HG02852 (cell line): ENCODE measurements around the gene CRHR2.

Experiments
- ATAC-seq: cut with Tn5 transposase; IDR thresholded peaks from one replicate; pipeline ENCODE4 v1.9.1; 2021; ENCODE audit warnings: mild to moderate bottlenecking, moderate library complexity; ENCODE audit not compliant: unreplicated experiment

CRHR2 gene

DNA sequence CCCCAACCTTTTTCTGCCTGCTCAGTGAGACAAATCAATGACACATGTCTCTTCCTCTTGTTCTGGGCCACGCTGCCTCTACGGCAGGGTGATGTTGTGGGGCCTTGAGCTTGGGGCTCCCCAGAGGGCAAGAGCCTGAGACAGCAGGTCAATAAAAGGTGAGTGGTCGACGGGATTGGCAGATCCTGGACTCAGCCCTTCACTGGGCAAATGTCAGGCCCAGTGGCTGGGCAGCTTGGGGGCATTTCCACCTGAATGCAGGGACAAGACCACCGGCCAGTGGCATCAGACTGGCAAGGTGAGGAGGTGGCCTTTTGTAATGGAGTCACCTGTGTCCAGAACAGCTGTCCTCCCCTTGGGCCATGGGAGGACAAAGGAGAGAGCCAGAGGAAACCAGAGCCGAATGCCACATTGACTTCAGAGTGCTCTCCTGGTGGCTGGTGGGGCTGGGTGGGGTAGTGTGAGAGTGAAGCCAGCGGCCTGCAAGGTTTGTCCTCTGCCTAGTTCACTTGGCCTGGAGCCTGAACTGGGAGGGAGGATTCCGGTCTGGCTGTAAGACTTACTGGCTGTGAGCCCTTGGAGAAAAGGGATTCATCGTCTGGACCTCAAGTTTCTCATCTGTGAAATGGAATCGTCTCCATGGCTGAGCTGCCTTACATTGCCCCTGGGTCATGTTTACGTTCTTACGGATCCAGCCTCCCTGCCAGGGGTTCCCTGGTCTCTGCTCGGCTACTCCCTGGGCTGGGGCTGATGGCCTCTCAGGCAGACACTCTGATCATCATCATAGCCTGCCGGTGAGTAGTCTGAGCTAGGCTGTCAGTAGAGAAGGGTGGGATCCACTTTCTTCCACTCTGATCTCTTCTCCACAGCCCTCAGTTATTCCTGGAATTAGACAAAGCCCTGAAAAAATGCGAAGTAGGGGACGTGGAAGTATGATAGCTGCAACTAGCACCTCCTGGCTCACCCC lies 25.4 kb upstream of the CRHR2 start:
- ATAC-seq, result no peak

DNA sequence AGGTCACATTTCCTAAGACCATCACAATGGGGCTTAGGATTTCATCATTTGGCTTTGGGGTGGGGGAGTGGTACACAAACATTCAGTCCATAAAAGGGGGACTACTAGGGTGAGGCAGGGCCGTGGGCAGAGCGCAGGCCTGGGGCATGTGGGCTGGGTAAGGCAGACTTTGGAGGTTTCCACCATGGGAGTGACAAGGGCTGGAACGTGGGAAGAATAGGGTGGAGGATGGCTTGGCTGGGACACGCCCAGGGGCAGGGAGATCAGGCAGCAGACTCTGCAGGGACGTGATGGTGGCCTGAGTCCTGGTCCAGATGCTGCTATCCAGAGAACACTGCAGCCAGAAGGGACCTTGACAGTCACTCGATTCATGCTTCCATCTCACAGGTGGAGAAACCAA lies 24.7 kb upstream of the CRHR2 start:
- no peak for ATAC-seq

DNA sequence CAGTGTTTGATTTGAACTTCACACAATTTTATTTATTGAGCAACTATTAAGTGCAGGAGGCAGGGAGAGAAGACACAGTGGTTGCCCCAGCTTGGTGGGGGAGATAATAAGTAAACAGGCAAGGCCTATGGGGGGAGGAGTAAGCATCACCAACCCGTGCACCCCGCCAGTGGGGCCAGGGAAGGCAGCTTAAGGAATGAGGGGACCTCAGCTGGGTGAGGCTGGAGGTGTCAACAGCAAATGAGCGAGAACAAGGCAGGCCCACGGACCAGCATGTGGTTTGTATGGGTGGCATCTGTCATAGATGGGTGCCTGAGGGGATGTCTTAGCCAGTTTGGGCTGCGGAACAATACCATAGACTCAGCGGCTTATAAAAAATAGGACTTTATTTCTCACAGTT lies 24.1 kb upstream of the CRHR2 start:
- no peak for ATAC-seq

DNA sequence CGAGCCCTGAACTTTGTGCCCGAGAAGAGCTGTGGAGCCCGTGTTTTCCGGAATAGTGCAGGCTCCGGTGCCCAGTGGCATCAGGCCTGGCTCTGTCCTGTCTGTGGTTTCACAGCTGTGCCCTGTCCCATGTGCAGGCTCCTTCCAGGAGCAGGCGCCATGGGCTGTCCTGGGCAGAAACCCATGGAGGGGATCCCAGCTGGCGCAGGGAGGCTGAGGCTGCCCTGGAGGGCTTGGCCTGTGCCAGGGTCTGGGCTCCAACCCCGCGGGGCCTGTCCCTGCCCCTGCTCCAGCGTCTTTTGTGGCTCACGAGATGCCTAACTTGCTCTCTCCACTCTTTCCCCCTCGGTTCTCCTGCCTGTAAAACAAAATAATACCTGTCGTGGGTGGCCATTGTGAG lies 23.3 kb upstream of the CRHR2 start:
- no peak for ATAC-seq

DNA sequence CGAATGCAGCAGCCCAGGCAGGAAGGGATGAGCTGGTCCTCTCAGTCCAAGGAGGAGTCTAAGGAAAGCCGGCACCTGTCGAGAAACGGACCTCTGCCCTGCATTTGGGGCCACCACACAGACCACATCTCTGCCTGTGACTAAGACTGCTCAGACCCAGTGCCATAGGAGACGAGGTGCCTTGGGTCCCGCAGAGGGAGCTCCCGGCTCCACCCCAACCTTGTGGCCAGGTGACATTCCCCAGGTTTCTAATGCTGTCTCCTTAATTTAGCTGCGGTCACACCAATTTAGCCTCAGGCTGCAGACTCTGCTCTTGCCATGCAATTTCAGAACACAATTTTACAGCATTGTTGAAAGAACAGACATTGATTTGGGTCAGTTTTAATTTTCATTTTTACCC lies 22.8 kb upstream of the CRHR2 start:
- no peak for ATAC-seq

DNA sequence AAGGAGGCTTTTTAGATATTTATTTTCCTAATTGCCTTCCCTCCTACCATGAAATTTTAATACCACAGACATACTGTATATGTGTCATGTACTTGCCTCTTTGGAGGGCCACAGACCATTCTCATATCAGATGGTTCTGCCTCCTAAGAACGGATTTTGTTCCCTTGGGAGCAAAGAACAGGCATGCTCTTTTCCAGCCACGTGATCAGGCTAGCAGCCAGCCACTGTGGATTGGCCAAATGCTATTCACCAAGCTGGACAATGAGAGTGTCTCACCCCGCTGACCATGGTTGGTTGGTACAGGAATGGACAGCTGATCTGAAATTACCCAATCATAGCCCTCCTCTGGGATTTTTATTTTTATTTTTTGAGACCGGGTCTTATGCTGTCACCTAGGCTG lies 21.5 kb upstream of the CRHR2 start:
- no peak for ATAC-seq

DNA sequence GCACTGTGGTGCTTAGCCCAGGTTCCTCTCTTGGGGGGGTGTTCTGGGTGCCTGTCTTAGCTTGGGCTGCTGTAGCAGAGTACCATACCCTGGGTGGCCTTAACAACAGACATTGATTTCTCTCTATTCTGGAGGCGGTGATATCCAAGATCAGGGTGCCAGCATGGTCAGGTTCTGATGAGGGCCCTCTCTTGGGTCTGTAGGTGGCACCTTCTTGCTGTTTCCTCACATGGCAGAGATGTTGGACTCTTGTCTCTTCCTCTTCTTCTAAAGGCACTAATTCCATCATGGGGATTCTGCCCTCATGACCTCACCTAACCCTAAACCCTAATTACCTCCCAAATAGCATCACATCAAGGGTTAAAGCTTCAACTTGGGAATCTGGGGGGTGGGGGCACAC lies 19.9 kb upstream of the CRHR2 start:
- no peak for ATAC-seq

DNA sequence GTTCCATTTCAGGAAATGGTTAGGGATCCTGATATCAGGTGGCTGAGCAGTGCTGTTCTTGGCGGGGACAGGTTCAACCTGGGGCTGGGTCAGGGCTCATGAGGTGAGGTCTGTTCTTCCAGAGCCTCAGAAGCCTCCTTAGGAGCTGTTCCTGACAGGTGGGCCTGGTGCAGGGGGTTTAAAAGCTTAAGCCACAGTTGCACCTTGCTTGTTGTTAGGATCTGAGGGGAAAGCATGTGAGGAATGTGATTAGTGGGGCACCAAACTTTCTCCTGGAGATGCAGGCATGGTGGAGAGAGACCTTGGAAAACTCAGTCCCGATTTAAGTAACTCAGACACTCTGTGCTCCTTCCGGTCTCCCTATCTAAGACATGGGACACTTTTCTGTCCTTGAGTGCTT lies 18.7 kb upstream of the CRHR2 start:
- ATAC-seq, result no peak

DNA sequence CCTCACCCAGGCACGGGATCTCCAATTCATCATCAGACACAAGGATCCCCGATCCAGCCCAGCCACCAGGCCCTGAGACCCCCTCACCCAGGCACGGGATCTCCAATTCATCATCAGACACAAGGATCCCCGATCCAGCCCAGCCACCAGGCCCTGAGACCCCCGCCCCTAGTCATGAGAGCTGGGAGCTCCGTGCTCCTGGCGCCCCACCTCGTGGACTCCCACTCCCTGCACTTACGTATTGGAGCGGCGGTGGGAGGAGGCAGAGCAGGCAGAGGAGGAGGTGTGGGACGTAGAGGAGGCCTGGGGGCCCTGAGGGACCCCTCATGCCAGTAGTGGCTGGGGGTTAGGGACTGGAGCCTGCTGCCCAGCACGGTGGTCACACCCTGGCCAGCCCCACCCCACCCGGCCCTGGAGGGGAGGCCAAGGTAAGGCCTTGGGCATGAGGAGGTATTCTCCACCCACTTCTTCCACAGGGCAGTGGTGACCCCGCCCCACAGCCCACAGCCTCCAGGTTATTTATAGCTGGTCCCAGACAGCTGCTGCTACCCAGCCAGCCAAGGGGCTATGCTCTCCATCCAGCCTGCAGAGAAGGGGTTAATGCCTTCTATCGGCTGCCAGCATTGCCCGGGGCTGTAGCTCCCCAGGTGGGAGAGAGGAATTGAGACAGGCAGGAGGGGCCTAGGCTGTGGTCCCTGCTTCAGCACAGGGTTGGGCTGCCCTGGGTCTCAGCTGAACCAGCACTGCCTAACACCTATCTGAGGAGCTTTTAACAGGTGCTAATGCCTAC lies 17.6 kb upstream of the CRHR2 start:
- ATAC-seq, result no peak

DNA sequence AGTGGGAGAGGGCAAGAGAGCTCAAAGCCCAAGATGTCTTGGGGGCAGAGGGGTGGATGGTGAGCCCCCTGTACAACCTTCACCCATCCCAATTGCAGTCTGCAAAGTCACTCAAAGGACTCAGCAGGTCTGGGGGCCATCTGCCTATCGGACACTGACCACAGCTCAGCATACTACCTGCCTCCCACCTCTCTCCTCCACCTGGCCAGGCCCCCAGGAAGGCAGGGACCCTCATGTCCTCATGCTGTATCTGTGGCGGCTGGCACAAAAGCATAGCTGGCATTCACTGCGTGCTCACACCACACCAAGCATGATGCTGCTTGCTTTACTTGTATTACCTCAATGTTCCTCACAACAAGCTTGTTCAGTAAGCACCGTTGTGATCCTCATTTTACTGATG lies 16.2 kb upstream of the CRHR2 start:
- ATAC-seq, result no peak

DNA sequence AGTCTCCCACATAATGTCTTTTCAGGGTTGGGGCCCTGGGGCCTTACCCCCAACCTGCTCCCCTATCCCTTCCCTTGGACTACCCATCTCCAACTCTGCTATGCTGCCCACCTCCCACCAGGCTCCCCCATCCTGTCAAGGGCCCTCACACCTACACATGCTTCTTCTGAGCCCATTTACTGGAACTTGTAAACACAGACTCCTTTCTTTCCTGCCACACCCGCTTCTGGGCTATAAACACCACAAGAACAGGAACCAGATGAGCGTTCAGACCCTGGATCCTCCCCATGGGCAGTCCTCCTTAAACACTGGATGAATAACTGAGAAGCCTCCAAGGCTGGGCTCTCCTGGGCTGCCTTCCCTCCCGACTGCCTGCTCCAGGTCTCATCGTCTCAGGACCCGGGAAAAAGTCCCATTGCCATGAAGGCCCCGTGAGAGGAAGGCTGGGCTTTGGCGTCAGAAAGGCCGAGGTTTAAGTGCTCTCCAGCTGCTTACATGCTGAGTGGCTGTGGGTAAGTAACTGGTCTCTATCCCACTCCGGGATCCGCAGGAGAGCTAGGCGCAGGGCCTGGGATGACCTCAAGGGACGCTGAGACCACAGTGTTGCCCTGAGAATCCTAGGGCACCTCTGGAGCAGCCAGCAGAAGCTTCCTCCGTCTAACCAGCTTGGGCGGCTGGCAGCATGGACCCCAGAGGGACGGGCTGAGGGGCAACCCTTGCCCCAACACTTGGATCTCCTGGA lies 15.6 kb upstream of the CRHR2 start:
- no peak for ATAC-seq

DNA sequence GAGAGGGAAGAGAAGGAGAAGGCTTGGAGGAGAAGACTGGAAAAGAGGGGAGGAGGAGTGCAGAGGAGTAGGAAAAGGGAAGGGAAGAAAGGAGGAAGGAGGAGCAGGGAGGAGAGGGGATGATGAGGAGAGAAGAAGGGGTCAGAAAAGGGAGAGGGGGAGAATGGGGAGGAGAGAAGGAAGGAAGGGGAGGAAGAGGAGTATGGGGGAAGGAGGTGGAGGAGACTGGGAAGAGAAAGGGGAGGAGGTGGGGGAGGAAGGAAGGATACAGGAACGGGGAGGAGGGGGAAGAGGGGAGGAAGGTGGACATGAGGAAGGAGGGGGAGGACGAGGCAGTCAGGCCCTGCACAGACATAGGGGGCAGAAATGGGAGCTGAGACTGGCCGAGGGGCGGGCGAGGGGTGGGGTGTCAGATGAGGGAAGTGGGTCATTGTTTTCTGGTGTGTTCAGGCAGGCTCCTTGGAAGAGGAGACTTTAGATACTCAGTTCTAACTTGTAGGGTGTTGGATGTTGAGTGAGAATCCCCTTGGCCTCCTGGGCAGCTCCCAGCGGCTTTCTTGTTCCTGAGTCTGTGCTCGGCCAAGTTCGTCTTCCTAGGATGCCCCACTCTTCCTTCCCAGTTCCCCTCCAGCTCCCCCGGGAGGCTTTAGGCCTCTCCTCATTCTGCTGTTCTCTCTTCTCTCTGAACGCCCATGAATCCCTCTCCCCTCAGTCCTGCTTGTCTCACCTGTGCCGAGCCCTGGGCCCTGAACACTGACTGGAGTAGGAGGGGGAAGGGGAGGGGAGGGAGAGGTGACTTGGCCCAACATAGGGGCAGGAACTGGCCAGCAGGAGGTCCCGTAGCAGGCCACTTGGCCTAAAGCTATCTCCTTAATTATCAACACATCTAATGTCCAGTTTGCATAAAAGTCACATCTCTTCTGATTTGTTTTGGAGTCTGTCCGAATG lies 12.8 kb upstream of the CRHR2 start:
- ATAC-seq, result no peak

DNA sequence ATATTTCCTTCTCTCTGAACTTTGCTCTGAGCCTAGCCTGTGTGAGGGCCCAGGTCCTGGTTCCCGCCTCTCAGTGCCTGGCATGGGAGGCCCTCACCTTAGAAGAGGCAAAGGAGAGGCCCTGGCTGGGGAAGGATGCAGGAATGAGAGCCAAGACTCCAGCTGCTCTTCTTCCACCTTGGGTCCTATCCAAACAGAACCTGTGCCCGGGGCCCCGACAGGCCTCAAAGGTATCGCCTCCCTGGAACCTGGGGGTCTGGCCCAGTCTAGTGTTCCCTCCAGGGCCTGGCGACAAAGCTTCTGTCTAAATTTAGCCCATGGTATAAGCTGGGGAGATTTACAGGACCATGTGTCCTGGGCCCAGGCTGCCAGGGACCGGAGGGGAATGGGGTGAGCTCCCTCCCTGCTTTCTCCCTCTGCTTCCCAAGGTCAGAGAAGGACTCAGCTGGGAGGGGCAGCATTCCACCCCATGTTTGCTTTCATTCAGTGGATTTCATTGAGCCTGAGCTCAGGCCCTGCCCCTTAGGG lies 12.0 kb upstream of the CRHR2 start:
- no peak for ATAC-seq

DNA sequence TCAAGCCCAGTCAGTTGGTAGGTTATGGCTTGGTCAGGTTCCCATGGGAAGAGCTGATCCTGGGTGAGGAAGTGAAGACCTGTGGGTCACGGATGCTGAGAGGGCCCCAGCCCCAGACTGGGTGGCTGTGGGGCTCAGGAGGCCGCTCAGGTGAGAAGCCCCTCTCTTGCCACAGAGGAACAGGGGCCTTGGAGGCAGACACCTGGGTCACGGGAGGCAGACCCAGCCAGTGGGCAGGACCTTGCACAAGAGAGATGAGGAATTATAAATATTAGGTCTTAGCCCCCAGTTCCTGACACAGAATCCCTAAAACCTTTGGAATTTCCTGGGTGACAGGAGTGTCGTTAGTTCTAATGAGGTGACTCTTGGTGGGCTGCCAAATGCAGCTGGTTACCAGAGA lies 10.6 kb upstream of the CRHR2 start:
- ATAC-seq, result no peak

DNA sequence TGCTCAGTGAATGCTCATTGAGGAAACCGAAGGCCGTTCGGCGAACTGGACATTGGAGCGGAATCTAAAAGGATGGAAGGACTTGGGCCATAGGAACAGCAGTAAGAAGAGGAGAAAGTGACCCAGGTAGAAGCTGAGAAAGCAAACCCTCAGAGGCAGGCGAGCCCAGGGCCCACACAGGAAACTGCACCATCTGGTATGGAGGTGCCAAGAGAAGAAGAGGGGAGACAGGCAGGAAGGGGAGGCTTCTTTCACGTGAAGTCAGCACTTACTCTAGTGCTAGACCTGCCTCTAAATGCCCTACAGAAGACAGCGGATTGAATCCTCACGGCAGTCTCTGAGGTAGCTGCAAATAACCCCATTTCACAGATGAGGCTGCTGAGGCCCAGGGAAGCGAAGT lies 10.2 kb upstream of the CRHR2 start:
- ATAC-seq, result no peak

DNA sequence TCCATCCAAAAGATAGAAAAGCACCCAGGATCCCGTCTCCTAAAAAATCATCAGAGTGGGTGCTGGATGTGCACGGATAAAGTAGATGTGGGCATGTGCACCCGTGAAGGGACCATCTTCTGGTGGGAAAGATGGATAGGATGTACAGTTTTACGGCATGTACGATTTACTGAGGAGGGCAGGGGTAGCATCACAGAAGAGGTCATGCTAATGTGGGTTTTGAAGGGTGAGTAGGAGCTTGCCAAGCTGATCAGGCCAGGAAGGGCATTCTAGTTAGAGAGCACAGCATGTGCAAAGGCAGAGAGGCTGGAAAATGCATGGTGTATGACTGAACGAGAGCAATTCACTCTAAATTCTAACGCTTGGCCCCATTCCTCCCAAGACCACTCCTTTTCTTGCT lies 7.8 kb upstream of the CRHR2 start:
- no peak for ATAC-seq

DNA sequence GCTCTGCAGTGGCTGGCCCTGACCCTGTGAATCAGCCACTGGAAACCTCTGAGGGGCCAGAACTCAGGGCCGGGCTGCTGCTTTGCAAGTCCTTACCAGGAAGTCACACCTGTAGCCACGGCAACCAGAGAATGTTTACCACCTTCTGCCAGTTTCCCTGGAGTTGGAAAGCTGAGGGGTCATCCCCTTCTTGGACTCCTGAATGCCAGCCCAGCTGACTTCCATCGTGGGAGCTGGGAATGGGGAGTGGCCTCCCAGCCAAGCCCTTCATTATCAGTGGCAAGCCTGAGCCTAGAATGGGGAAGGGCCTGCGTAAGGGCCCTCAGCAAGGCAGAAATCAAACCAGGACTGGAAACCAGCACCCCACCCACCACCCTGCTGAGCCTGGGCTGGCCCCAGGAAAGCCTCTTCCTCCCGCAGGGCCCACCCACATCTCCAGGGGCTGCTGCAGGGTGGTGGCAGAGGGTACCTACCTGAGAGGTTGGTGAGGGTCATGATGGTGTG lies 6.5 kb upstream of the CRHR2 start:
- ATAC-seq, result no peak

DNA sequence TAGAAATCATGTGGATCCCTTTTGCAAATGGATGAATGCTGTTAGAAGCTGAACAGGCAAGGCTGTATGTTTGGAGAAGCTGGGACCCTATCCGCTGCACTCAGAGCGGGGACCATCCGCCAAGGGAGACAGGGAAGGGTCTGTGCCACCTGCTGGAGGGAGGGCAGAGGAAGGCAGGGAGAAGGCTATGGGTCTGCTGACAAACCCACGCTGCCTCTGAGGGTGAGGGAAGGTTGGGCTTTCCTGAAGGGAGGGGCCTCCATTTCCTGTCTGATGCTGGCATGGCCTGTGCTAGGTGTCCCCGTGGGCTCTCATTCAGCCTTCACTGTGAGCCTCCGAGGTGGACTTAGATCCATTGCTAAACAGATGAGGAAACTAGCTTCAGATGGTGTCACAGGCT lies 5.3 kb upstream of the CRHR2 start:
- no peak for ATAC-seq

DNA sequence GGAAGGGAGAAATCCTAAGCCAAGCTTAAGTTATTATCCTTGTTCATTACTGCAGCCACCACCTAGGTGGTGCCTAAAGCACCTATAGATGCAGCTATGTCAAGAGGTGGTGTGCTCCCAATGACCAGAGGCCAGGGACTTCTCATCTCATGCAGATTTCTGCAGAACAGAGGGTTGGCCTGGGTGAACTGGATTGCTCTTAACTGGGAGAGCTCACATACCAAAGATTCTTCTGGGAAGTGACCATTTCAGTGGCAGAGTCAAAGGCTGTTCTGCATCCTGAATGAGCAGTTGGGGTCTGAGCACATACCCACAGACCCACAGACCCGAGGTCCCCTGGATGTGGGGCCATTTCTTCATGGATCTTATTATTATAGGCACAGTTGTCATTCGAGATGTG lies 2.1 kb upstream of the CRHR2 start:
- ATAC-seq, result no peak

DNA sequence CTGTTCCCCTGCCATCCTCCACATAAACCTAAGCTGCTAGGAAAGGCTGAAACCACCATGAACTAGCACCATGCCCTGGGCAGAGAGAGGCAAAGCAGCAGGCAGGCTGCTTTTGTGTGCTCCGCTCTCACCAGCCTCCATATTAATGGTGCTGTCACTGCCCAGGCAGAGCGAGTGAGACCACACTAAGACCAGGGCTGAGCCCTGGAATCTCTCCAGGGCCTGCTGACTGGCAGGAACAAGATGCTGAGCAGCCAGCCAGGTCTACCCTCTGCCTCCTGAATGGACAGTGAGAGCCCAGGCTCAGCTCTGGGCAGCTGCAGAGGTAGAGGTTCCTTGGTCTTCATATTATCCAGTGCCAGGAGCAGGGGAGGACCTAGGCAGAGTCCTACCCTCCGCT lies 1.6 kb upstream of the CRHR2 start:
- ATAC-seq, result no peak
